ENCODE measurements around the gene ETV3.

ETV3 gene

DNA sequence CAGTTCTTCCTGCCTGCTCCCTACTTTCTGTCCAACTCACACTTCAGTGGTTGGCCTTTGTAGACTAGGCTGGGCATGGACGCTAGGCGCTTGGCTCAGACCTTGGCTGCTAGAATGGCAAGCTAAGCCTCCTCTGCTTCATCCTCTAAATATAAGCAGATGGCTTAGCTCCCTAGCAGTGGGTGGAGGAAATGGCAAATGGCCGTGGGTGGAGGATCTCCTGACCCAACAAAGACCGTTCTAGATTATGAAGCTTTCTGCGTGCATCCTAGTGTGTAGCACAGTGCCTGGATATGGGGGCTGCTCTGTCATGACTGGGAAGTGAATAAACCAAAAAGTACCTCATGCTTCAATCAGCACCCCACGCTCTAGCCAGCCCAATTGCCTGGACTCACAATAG, 28.2 kb downstream of the ETV3 start:
- H3K27me3 ChIP-seq (ENCODE audit: control insufficient read depth in 5 of 5, insufficient read depth in 4 of 5, low read length in 5 of 5) = peaks cover 16 to 48% (median 18%) of the 10 kb centered on the region in 5 donors
- H3K36me3 ChIP-seq (ENCODE audit: control insufficient read depth in 5 of 5, insufficient read depth in 5 of 5, low read length in 5 of 5) = no peaks in the 10 kb centered on the region
- H3K9ac ChIP-seq (ENCODE audit: low read length in 5 of 5) = no peak overlapping the region
- H3K4me3 ChIP-seq (ENCODE audit: low read depth in 1 of 5, low read length in 5 of 5) = no peak overlapping the region
- no peaks in the 10 kb centered on the region for H3K9me3 ChIP-seq (ENCODE audit: control insufficient read depth in 5 of 5, low read length in 5 of 5)
- no peak overlapping the region for H3K27ac ChIP-seq (ENCODE audit: low read depth, low read length)
- H3K4me1 ChIP-seq (ENCODE audit: control insufficient read depth in 5 of 5, insufficient read depth in 5 of 5, low read length in 5 of 5) = peaks cover 0 to 44% (median 14%) of the 10 kb centered on the region in 5 donors

DNA sequence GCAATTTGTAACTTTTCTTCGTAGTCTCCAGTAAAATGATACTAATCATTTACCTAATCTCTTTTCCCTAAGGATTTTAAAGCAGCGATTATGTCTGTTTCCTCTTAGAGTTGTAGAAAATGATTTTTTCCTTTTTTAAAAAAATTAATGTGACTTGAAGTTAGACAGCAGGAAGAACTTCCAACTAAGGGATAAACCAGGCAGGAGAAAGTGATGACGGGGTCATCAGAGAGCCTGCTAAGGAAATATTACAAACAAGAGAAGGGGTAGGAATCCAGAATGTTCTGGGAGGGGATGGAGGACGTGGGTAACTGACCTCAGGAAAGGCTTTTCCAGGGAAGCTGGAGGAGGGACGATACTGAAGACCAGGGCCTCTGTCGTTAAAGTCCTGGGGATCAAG, 29.7 kb downstream of the ETV3 start:
- peaks cover 0 to 36% (median 15%) of the 10 kb centered on the region in 5 donors for H3K4me1 ChIP-seq (ENCODE audit: control insufficient read depth in 5 of 5, insufficient read depth in 5 of 5, low read length in 5 of 5)
- H3K27ac ChIP-seq (ENCODE audit: low read depth, low read length) = no peak overlapping the region
- H3K9me3 ChIP-seq (ENCODE audit: control insufficient read depth in 5 of 5, low read length in 5 of 5) = no peaks in the 10 kb centered on the region
- H3K27me3 ChIP-seq (ENCODE audit: control insufficient read depth in 5 of 5, insufficient read depth in 4 of 5, low read length in 5 of 5) = peaks cover 16 to 42% (median 18%) of the 10 kb centered on the region in 5 donors
- no peak overlapping the region for H3K4me3 ChIP-seq (ENCODE audit: low read depth in 1 of 5, low read length in 5 of 5)
- no peaks in the 10 kb centered on the region for H3K36me3 ChIP-seq (ENCODE audit: control insufficient read depth in 5 of 5, insufficient read depth in 5 of 5, low read length in 5 of 5)
- H3K9ac ChIP-seq (ENCODE audit: low read length in 5 of 5) = no peak overlapping the region

DNA sequence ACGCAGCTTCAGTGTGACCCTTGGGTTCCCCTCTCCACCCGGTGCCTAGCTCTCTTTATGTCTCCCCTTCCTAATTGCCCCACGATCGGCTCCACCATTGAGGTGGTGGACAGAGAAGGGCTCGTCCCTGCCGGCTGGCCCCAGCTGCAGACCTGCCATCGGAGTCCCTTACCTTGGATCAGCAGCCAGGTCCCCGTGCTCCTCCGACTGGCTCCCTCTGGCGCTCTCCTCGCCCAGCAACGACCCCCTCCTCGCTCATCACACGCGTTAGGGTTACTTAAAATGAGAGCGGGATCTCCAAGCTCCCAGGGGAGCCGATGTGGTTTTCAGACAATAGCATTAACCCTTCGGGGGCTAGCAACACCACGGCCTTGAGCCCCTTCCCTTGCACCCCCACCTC, 30.5 kb downstream of the ETV3 start:
- H3K27me3 ChIP-seq (ENCODE audit: control insufficient read depth in 5 of 5, insufficient read depth in 4 of 5, low read length in 5 of 5) = peaks cover 15 to 38% (median 17%) of the 10 kb centered on the region in 5 donors

DNA sequence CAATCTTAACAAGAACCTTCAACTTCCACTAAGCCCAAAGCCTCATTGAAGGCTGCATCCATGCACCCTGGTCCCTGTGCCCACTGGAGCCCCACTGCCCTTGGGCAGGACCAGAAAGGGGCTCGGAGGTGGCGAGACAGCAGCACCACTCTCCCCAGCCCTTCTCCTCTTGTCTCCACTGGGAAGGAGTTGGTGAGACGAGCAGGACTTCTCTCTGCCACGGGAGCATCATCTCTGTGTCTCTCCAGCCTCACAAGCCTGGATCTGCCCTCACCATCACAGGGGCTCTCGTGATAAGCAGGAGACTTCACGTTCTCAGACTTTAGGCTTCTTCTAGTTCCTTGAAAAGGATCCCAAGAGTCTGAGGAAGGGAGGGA, 31.4 kb downstream of the ETV3 start:
- Histone ChIP-seq H3K27me3 (ENCODE audit: control insufficient read depth in 5 of 5, insufficient read depth in 4 of 5, low read length in 5 of 5) (peaks cover 12 to 31% (median 16%) of the 10 kb centered on the region in 5 donors), H3K9me3 (ENCODE audit: control insufficient read depth in 5 of 5, low read length in 5 of 5) (no peaks in the 10 kb centered on the region), H3K36me3 (ENCODE audit: control insufficient read depth in 5 of 5, insufficient read depth in 5 of 5, low read length in 5 of 5) (no peaks in the 10 kb centered on the region), H3K27ac (ENCODE audit: low read depth, low read length) (no peak overlapping the region), H3K4me3 (ENCODE audit: low read depth in 1 of 5, low read length in 5 of 5) (no peak overlapping the region), H3K9ac (ENCODE audit: low read length in 5 of 5) (no peak overlapping the region), H3K4me1 (ENCODE audit: control insufficient read depth in 5 of 5, insufficient read depth in 5 of 5, low read length in 5 of 5) (peaks cover 1 to 26% (median 24%) of the 10 kb centered on the region in 5 donors)

More for the DNA sequence above, 30.5 kb downstream of the ETV3 start:
- H3K9ac ChIP-seq (ENCODE audit: low read length in 5 of 5) = no peak overlapping the region
- peaks cover 0 to 29% (median 20%) of the 10 kb centered on the region in 5 donors for H3K4me1 ChIP-seq (ENCODE audit: control insufficient read depth in 5 of 5, insufficient read depth in 5 of 5, low read length in 5 of 5)
- H3K36me3 ChIP-seq (ENCODE audit: control insufficient read depth in 5 of 5, insufficient read depth in 5 of 5, low read length in 5 of 5) = no peaks in the 10 kb centered on the region
- no peak overlapping the region for H3K27ac ChIP-seq (ENCODE audit: low read depth, low read length)
- H3K4me3 ChIP-seq (ENCODE audit: low read depth in 1 of 5, low read length in 5 of 5) = no peak overlapping the region
- H3K9me3 ChIP-seq (ENCODE audit: control insufficient read depth in 5 of 5, low read length in 5 of 5) = no peaks in the 10 kb centered on the region

DNA sequence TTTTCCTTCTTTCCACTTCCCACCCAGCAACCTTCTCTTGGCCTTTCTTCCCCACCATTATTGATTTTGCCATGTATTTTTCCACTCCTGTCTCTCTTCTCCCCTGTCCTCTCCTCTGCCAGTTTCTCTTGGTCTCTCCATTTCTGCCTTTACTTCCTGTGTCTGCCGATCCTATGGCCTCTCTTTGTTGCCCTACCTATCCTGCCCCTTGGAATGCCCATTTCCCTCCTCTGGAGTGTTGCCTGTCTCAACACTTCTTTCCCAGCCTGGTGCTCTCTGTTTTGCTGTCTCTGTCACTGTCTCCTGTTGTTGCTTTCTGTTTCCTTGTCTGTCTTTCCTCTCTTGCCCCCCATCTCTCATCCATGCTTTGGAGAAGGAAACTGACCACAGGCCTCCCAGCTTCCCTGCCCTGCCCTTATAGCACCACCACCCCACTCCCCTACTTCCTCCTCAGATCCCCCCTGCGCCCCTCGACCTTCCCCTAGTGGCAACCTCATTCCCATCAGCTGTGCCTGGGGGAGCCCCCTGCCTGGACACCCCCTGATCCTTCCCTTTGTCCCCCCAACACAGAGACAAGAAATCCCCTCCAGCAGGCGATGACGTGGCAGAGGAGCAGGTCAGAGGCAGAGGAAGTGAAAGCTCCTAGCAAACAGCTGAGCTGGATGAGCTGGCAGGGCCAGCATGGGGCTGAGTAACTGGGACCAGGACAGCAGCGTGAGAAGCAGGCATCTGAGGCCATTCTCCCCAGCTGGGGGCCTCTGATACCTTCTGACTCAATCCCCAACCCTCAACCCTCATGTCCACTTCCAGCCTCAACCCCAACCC, 32.0 kb downstream of the ETV3 start:
- Histone ChIP-seq H3K9me3 (ENCODE audit: control insufficient read depth in 5 of 5, low read length in 5 of 5) (no peaks in the 10 kb centered on the region), H3K4me1 (ENCODE audit: control insufficient read depth in 5 of 5, insufficient read depth in 5 of 5, low read length in 5 of 5) (peaks cover 1 to 25% (median 22%) of the 10 kb centered on the region in 5 donors), H3K4me3 (ENCODE audit: low read depth in 1 of 5, low read length in 5 of 5) (no peak overlapping the region), H3K9ac (ENCODE audit: low read length in 5 of 5) (no peak overlapping the region), H3K36me3 (ENCODE audit: control insufficient read depth in 5 of 5, insufficient read depth in 5 of 5, low read length in 5 of 5) (no peaks in the 10 kb centered on the region), H3K27me3 (ENCODE audit: control insufficient read depth in 5 of 5, insufficient read depth in 4 of 5, low read length in 5 of 5) (peaks cover 12 to 29% (median 16%) of the 10 kb centered on the region in 5 donors), H3K27ac (ENCODE audit: low read depth, low read length) (no peak overlapping the region)

DNA sequence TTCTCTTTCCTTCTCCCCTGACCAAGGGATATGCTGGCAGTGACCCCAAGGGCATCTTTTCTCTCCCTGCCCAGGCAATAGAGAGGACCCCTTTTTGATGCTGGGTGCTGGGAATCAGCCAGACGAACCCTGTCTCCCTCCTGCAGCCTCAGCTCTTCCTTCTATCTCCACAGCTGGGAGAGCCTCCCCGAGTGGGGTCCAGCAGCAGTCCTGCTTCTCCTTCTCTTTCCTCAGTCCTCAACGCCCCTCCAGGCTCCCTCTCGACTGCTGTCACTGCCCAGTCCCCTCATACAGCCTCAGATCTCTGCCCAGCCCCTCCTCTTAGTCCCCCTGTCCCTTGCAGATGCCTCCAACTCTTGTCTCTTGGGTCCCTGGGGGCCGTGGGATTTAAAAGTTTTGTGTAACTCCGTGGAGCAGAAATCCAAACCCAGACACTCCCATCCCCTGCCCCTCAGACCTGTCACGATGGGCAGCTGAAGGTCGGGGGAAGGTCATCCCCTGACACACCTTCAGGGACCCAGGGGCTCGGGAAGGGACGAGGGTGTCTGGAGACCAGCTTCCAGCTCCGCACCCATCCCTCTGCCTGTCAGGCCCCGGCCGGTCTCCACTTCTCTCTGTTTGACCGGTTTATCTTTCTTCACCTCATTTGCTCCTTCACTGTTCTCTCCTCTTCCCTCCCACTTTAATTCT, 32.8 kb downstream of the ETV3 start:
- H3K27me3 ChIP-seq (ENCODE audit: control insufficient read depth in 5 of 5, insufficient read depth in 4 of 5, low read length in 5 of 5) = peaks cover 12 to 29% (median 16%) of the 10 kb centered on the region in 5 donors
- no peaks in the 10 kb centered on the region for H3K9me3 ChIP-seq (ENCODE audit: control insufficient read depth in 5 of 5, low read length in 5 of 5)
- no peaks in the 10 kb centered on the region for H3K36me3 ChIP-seq (ENCODE audit: control insufficient read depth in 5 of 5, insufficient read depth in 5 of 5, low read length in 5 of 5)
- no peak overlapping the region for H3K4me3 ChIP-seq (ENCODE audit: low read depth in 1 of 5, low read length in 5 of 5)
- no peak overlapping the region for H3K9ac ChIP-seq (ENCODE audit: low read length in 5 of 5)
- H3K4me1 ChIP-seq (ENCODE audit: control insufficient read depth in 5 of 5, insufficient read depth in 5 of 5, low read length in 5 of 5) = peaks cover 1 to 25% (median 19%) of the 10 kb centered on the region in 5 donors
- H3K27ac ChIP-seq (ENCODE audit: low read depth, low read length) = no peak overlapping the region

DNA sequence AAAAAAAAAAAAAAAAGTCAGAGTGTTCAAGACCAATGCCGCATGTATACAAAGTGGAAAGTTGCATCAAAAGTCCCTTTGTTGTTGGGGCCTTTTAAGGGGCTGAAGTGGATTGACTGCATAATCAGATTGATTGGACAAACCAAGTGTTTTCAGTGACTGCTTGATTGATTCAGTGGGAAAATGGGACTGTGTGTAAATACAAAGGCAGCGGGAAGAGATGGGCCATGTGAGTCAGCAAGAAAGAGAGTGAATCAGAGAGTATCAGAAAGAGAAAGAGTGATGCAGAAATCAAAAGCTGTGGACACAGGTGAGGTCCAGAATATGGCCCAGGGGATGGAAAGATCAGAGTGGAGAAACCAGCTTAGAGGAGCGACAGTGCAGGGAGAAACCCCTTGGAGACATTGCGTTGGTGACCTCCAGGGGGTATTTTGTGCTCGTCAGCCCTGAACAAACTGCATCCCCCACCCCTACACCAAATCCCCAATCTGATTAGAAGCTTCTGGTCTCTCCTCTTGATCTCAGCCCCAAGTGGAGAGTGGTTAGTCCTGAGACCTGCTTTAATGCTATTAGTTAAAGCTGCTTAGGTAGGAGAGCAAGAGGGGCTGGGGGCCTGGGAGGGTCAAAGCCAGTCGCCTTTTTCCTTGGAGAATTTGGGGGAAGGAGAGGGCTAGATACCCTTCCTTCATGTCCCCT, 33.4 kb downstream of the ETV3 start:
- H3K4me3 ChIP-seq (ENCODE audit: low read depth in 1 of 5, low read length in 5 of 5) = no peak overlapping the region
- peaks cover 12 to 26% (median 16%) of the 10 kb centered on the region in 5 donors for H3K27me3 ChIP-seq (ENCODE audit: control insufficient read depth in 5 of 5, insufficient read depth in 4 of 5, low read length in 5 of 5)
- no peak overlapping the region for H3K9ac ChIP-seq (ENCODE audit: low read length in 5 of 5)
- H3K4me1 ChIP-seq (ENCODE audit: control insufficient read depth in 5 of 5, insufficient read depth in 5 of 5, low read length in 5 of 5) = peaks cover 1 to 25% (median 19%) of the 10 kb centered on the region in 5 donors
- no peak overlapping the region for H3K27ac ChIP-seq (ENCODE audit: low read depth, low read length)
- H3K9me3 ChIP-seq (ENCODE audit: control insufficient read depth in 5 of 5, low read length in 5 of 5) = no peaks in the 10 kb centered on the region
- no peaks in the 10 kb centered on the region for H3K36me3 ChIP-seq (ENCODE audit: control insufficient read depth in 5 of 5, insufficient read depth in 5 of 5, low read length in 5 of 5)

DNA sequence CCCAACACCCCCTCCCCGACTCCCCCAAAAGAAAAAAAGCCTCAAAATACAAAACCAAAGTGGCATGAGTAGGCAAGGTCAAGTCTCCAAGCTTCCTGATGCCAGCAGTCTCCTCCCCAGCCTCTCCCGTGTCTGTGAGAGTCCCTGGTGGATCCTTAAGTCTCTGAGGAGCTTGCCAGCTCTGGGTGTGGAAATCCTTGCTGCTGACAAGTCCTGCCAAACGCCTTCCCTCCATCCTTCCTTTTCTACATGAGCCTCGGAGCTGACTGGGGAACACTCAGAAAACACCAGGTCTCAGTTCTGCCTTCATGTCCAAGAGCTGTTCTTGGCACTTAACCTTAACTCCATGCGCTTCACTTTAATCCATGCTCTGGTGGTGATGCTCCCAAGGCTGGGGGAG, 34.9 kb downstream of the ETV3 start:
- Histone ChIP-seq H3K36me3 (ENCODE audit: control insufficient read depth in 5 of 5, insufficient read depth in 5 of 5, low read length in 5 of 5) (no peaks in the 10 kb centered on the region), H3K27me3 (ENCODE audit: control insufficient read depth in 5 of 5, insufficient read depth in 4 of 5, low read length in 5 of 5) (peaks cover 6 to 25% (median 15%) of the 10 kb centered on the region in 5 donors), H3K4me1 (ENCODE audit: control insufficient read depth in 5 of 5, insufficient read depth in 5 of 5, low read length in 5 of 5) (peaks cover 1 to 25% (median 19%) of the 10 kb centered on the region in 5 donors), H3K9ac (ENCODE audit: low read length in 5 of 5) (no peak overlapping the region), H3K27ac (ENCODE audit: low read depth, low read length) (no peak overlapping the region), H3K9me3 (ENCODE audit: control insufficient read depth in 5 of 5, low read length in 5 of 5) (no peaks in the 10 kb centered on the region), H3K4me3 (ENCODE audit: low read depth in 1 of 5, low read length in 5 of 5) (no peak overlapping the region)

DNA sequence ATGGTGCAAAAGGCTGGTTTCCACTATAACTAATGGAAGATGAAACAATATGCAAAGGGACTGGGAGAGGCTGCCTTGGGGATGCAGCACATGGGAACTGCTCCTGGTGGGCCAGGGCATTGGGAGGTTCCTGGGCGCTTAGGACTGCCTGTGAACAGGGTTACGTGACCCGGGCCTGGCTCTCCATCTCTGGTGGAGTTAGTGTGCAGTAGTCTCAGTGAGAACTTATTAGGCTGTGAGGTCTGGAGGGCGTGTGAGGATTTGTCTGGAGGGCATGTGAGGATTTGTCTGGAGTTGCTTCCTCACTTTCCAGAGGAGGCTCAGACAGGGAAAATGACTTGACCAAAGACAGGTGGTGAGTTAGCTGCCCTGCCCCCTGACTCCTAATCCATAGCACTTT, 37.0 kb downstream of the ETV3 start:
- no peak overlapping the region for H3K4me3 ChIP-seq (ENCODE audit: low read depth in 1 of 5, low read length in 5 of 5)
- no peaks in the 10 kb centered on the region for H3K9me3 ChIP-seq (ENCODE audit: control insufficient read depth in 5 of 5, low read length in 5 of 5)
- H3K36me3 ChIP-seq (ENCODE audit: control insufficient read depth in 5 of 5, insufficient read depth in 5 of 5, low read length in 5 of 5) = no peaks in the 10 kb centered on the region
- no peak overlapping the region for H3K27ac ChIP-seq (ENCODE audit: low read depth, low read length)
- H3K9ac ChIP-seq (ENCODE audit: low read length in 5 of 5) = no peak overlapping the region
- peaks cover 0 to 6% (median 0%) of the 10 kb centered on the region in 5 donors for H3K27me3 ChIP-seq (ENCODE audit: control insufficient read depth in 5 of 5, insufficient read depth in 4 of 5, low read length in 5 of 5)
- peaks cover 1 to 15% (median 9%) of the 10 kb centered on the region in 5 donors for H3K4me1 ChIP-seq (ENCODE audit: control insufficient read depth in 5 of 5, insufficient read depth in 5 of 5, low read length in 5 of 5)

DNA sequence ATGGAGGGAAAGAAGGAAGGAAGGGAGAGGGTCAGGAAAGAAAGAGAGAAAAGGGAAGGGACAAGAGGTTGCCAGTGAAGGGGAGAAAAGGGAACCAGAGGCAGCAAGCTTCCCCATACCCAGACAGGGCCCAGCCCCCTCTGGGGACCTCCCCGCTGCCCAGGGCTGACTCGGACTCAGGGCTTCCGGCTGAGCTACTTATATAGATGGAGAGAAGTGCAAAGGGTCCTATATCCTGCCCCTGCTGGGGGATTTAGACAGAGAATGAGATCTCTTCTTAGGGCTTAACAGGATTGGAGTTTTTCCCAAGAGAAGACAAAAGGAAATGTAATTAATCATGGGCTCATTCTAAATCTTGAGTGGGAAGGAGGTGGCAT, 38.6 kb downstream of the ETV3 start, which contains the start of gene ETV3L:
Gene ETV3L, minus strand, starts transcription at position 176 of the 377 bp plus-strand sequence. CDS start 285 bp downstream, outside the sequence.
- Histone ChIP-seq H3K9me3 (ENCODE audit: control insufficient read depth in 5 of 5, low read length in 5 of 5) (no peaks in the 10 kb centered on the region), H3K9ac (ENCODE audit: low read length in 5 of 5) (no peak within 1 kb of the TSS), H3K4me3 (ENCODE audit: low read depth in 1 of 5, low read length in 5 of 5) (no peak within 1 kb of the TSS), H3K27me3 (ENCODE audit: control insufficient read depth in 5 of 5, insufficient read depth in 4 of 5, low read length in 5 of 5) (no peaks in the 10 kb centered on the region), H3K27ac (ENCODE audit: low read depth, low read length) (no peak within 1 kb of the TSS), H3K36me3 (ENCODE audit: control insufficient read depth in 5 of 5, insufficient read depth in 5 of 5, low read length in 5 of 5) (no peaks in the 10 kb centered on the region), H3K4me1 (ENCODE audit: control insufficient read depth in 5 of 5, insufficient read depth in 5 of 5, low read length in 5 of 5) (peaks cover 0 to 24% (median 10%) of the 10 kb centered on the region in 5 donors)

Data from subcutaneous abdominal adipose tissue (tissue), 5 donors.